HUES6 (cell line): Measurements from ENCODE around the gene SNTB2.

ENCODE experiments used
- H3K27ac ChIP-seq: 2 replicates; pipeline ENCODE4 v1.7.0; 2013; ENCODE audit warnings: low read depth, mild to moderate bottlenecking, low read length, inconsistent platforms
- H3K27me3 ChIP-seq: 2 replicates; pipeline ENCODE4 v1.6.1; 2013; ENCODE audit warnings: low read length; ENCODE audit not compliant: control insufficient read depth, insufficient read depth
- H3K36me3 ChIP-seq: 2 replicates; pipeline ENCODE4 v1.6.1; 2013; ENCODE audit warnings: low read length; ENCODE audit not compliant: control insufficient read depth, insufficient read depth
- H3K4me1 ChIP-seq: 2 replicates; pipeline ENCODE4 v1.6.1; 2013; ENCODE audit warnings: low read length; ENCODE audit not compliant: control insufficient read depth, insufficient read depth
- H3K4me3 ChIP-seq: 2 replicates; pipeline ENCODE4 v1.5.1; 2013; ENCODE audit warnings: low read depth, low read length
- H3K9ac ChIP-seq: one replicate; pipeline ENCODE4 v1.6.1; 2013; ENCODE audit warnings: mild to moderate bottlenecking, low read length
- H3K9me3 ChIP-seq: 2 replicates; pipeline ENCODE4 v1.6.1; 2013; ENCODE audit warnings: low read depth, low read length; ENCODE audit not compliant: control insufficient read depth, insufficient read depth

SNTB2 gene

DNA sequence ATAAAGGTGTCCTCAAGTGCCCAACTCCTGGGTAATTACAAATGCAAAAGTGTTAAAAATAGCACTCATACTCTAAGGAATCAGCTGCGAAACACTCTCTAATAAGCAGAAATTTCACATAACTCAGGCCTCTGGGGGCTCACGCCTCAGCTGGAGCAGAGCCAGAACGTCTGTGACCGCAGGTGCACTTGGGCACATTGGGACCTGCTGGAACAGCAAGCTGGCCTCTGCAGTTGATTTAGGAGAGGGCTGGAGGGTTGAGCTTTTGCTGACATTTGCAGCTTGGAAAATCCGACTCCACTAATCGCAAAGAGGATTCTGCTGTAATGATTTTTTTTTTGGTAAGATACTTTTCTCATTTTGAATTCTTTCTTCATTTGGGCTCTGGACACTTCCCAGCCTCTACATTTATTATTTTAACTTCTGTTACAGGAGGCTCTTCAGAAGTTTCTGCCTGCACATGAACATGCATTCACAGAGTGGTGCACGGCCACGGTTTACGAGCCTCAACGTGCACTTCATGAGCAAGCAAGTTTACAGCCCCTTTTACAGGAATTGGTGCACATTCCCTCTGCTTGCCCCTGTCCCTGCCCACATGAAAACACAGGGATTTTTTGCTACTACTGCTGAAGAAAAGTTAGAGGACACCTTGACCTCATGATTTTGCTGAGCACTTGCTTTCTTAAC lies 4.1 kb upstream of the SNTB2 start:
- H3K4me1 ChIP-seq = peaks cover 6% of the 10 kb centered on the region; the same call in 1 of the 2 replicates
- no peaks in the 10 kb centered on the region for H3K27me3 ChIP-seq
- H3K4me3 ChIP-seq = no peak overlapping the region
- H3K36me3 ChIP-seq = no peaks in the 10 kb centered on the region
- no peaks in the 10 kb centered on the region for H3K9me3 ChIP-seq
- H3K9ac ChIP-seq = no peak overlapping the region
- no peak overlapping the region for H3K27ac ChIP-seq

DNA sequence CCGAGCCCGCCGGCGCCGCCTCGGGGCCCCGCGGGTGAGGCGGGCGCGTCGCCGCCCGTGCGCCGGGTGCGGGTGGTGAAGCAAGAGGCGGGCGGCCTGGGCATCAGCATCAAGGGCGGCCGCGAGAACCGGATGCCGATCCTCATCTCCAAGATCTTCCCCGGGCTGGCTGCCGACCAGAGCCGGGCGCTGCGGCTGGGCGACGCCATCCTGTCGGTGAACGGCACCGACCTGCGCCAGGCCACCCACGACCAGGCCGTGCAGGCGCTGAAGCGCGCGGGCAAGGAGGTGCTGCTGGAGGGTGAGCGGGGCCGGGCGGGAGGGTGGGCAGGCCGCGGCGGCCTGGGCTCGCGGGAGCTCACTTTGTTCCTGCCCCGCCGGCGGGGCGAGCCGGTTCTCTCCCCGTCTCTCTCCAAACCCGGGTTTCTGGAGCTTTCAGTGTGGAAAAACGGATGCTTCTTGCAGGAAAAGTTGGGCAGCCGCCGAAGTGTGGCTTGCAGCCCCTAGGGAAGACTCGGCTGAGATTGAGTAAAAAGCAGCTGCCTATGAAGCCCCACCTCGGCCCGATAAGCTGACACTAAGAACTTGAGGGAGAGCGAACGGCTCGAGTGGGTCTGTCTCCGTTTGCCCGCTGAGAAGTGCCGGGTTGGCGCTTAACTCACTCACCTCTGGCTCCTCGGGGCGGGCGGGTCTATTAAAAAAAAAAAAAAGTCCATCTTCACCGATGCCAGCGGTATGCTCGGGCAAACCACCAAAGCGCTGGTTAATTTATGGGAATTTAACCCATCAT lies 677 bp downstream of the SNTB2 start:
- no peaks in the 10 kb centered on the region for H3K9me3 ChIP-seq
- peak overlapping the region; percentile 70 for H3K4me3 ChIP-seq
- no peaks in the 10 kb centered on the region for H3K27me3 ChIP-seq
- H3K4me1 ChIP-seq = peaks cover 19% of the 10 kb centered on the region
- H3K9ac ChIP-seq = peak overlapping the region; percentile 88
- H3K27ac ChIP-seq = no peak overlapping the region
- no peaks in the 10 kb centered on the region for H3K36me3 ChIP-seq

DNA sequence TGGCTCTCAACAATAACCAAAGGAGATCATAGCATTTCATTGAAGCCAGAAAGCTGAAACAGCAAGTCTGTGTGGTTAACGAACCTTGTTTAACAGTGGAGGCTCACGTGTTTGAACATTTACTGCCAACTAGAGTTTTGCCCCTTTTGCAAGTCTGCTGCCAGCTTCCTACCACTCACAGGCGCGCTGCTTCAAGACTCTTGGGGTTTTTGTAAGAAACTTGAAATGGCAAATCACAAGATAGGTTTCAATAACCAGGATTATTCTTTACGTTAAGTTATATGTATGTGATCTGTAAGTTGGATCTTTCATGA lies 1.2 kb downstream of the SNTB2 start:
- H3K9me3 ChIP-seq = no peaks in the 10 kb centered on the region
- peak overlapping the region; percentile 88 for H3K9ac ChIP-seq
- H3K4me1 ChIP-seq = peaks cover 19% of the 10 kb centered on the region
- H3K27me3 ChIP-seq = no peaks in the 10 kb centered on the region
- no peaks in the 10 kb centered on the region for H3K36me3 ChIP-seq
- no peak overlapping the region for H3K27ac ChIP-seq
- peak overlapping the region; percentile 70 for H3K4me3 ChIP-seq

DNA sequence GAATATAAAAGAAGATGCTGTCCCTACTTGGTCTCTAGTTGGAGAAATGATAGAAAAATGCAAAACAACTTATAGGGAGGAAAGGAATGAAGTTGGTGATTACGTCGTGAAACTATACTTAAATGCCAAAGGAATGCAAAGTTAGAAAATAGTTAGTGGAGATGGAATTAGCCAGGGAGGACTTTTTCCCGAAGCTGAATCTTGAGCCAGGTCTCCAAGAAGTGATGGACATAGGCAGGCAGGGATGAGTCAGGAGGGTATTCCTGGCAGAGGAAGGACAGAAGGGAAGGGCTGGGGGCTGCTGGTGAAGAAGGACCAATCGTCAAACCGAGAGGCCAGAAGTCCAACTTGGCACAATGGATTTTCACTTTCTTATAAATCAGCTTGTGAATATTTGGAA lies 1.8 kb downstream of the SNTB2 start:
- Histone ChIP-seq H3K36me3 (no peaks in the 10 kb centered on the region), H3K9me3 (no peaks in the 10 kb centered on the region), H3K4me3 (peak overlapping the region; percentile 70), H3K9ac (peak overlapping the region; percentile 88), H3K27me3 (no peaks in the 10 kb centered on the region), H3K4me1 (peaks cover 19% of the 10 kb centered on the region), H3K27ac (no peak overlapping the region)

DNA sequence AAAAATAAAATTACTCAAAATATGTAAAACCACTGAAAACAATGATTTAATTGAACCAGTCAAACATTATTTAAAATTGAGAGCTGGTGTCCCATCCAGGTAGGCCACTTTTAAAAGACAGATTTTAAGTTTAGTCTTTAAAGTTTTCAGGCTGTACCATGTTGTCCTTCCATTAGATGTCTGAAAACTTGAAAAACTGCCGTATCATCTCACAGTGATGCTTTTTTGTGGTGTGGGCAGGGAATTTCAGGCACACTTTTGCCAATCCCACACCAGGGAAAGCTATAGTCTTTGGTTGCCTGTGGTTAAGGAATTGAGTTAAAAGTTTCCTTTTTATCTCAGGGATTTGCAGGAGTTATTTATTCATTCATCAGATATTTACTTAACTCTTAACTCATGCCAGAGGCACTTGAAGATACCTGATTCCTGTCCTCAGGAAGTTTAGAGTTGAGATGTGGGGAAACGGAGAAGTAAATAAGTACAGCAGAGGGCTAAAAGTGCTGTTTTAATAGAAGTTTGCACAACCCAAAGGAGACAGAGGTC lies 3.2 kb downstream of the SNTB2 start:
- peaks cover 19% of the 10 kb centered on the region for H3K4me1 ChIP-seq
- no peaks in the 10 kb centered on the region for H3K9me3 ChIP-seq
- no peaks in the 10 kb centered on the region for H3K27me3 ChIP-seq
- no peaks in the 10 kb centered on the region for H3K36me3 ChIP-seq
- no peak overlapping the region for H3K9ac ChIP-seq
- no peak overlapping the region for H3K27ac ChIP-seq
- H3K4me3 ChIP-seq = no peak overlapping the region

DNA sequence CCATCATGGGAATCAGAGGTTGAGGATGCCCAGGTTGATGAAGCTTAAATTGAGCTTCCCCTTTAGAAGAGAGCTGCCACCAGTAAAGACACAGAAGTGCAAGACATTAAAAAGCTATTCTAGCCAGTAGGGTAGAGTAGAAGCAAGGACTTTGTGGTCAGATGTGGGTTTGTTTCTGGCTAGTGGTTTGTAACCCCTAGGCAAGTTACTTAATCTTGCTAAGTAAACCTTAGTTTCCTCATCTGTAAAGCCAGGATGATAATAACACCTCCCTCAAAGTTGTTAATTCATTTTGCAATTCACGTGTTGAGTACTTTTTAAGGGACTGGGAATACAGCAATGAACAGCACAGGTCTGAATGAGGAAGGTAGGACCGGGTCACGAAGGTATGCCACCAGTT lies 3.6 kb downstream of the SNTB2 start:
- H3K36me3 ChIP-seq = no peaks in the 10 kb centered on the region
- H3K27ac ChIP-seq = no peak overlapping the region
- H3K9me3 ChIP-seq = no peaks in the 10 kb centered on the region
- H3K4me1 ChIP-seq = peaks cover 19% of the 10 kb centered on the region
- H3K4me3 ChIP-seq = no peak overlapping the region
- no peaks in the 10 kb centered on the region for H3K27me3 ChIP-seq
- no peak overlapping the region for H3K9ac ChIP-seq

DNA sequence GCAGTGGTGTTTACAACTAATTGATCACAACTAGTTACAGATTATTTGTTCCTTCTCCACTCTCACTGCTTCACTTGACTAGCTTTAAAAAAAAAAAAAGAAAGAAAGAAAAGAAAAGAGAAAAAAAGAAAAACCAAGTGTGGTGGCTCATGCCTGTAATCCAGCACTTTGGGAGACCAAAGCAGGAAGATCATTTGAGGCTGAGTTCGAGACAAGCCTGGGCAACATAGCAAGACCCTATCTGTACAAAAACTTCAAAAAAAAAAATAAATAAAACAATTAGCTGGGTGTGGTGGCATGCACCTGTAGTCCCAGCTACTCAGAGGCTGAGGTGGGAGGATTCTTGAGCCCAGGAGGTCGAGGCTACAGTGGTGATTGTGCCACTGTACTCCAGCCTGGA lies 4.2 kb downstream of the SNTB2 start:
- no peaks in the 10 kb centered on the region for H3K27me3 ChIP-seq
- H3K4me1 ChIP-seq = peaks cover 19% of the 10 kb centered on the region
- no peaks in the 10 kb centered on the region for H3K9me3 ChIP-seq
- H3K36me3 ChIP-seq = no peaks in the 10 kb centered on the region
- H3K4me3 ChIP-seq = no peak overlapping the region
- H3K27ac ChIP-seq = no peak overlapping the region
- no peak overlapping the region for H3K9ac ChIP-seq

DNA sequence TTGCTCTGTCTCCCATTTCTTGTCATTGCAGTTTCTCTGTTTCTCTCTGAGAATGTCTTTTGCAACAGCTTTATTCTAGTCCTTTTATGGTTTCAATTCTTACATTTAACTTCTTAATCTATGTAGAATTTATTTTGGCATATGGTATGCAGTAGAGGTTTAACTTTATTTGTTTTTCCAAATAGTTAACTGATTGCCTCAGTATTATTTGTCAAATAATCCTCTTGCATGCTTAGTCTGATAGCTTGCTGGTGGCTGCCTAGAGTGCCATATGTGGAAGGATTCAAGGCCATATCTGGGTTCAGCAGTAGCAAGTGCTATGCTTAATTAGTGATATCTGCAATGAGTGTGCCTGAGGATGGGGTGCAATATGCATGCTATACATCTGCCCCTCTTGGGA lies 6.9 kb downstream of the SNTB2 start:
- no peak overlapping the region for H3K4me3 ChIP-seq
- peaks cover 10% of the 10 kb centered on the region for H3K4me1 ChIP-seq

DNA sequence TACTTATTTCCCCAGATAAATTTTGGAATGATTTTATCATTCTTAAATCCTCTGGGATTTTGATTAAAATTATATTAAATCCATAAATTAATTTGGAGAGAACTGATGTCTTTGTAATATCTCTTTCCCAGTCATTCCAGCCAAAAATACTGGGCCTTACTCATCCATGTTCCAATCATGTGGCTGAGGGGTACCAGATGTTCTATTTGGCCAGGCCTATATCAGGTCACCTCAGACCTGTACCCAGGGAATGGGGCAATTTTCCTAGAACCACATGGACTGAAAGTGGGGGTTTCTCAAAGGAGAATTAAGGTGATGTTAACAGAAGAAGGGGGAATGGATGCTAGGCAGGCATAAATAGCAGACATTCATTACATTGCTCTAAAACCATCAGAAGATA lies 7.5 kb downstream of the SNTB2 start:
- Histone ChIP-seq H3K9ac (no peak overlapping the region), H3K27me3 (no peaks in the 10 kb centered on the region), H3K4me3 (no peak overlapping the region), H3K4me1 (peaks cover 9% of the 10 kb centered on the region; the same call in 1 of the 2 replicates), H3K9me3 (no peaks in the 10 kb centered on the region), H3K36me3 (no peaks in the 10 kb centered on the region), H3K27ac (no peak overlapping the region)

More for the DNA sequence above, 6.9 kb downstream of the SNTB2 start:
- no peaks in the 10 kb centered on the region for H3K9me3 ChIP-seq
- no peak overlapping the region for H3K27ac ChIP-seq
- H3K36me3 ChIP-seq = no peaks in the 10 kb centered on the region
- no peak overlapping the region for H3K9ac ChIP-seq
- H3K27me3 ChIP-seq = no peaks in the 10 kb centered on the region

DNA sequence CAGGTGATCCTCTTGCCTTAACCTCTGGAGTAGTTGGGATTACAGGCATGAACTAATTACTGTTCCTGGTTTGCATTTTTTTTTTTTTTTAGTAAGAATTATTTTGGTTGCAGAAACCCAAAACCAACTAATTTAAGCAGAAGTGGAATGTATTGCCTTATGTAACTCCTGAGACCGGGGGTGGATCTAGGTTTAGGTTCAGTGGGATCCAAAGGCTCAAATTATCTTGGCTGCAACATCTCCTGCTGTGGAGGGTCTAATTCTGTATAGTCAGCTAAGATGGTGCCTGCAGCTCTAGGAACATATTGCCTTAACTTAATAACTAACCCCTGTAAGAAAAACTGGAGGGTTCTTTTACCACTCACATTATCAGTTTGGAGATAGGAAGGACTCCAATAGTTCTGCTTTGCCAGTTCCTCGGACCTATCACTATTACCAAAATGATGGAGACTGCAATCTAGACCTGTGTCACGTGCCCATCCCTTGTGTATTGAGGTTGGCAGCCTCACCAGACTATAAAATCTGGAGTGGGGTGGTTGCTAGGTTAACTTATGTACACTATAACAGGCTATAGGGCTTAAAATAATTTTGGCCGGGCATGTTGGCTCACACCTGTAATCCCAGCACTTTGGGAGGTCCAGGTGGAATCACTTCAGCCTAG lies 8.5 kb downstream of the SNTB2 start:
- no peaks in the 10 kb centered on the region for H3K27me3 ChIP-seq
- no peak overlapping the region for H3K27ac ChIP-seq
- no peaks in the 10 kb centered on the region for H3K9me3 ChIP-seq
- no peak overlapping the region for H3K9ac ChIP-seq
- H3K36me3 ChIP-seq = no peaks in the 10 kb centered on the region
- H3K4me3 ChIP-seq = no peak overlapping the region
- H3K4me1 ChIP-seq = no peaks in the 10 kb centered on the region

DNA sequence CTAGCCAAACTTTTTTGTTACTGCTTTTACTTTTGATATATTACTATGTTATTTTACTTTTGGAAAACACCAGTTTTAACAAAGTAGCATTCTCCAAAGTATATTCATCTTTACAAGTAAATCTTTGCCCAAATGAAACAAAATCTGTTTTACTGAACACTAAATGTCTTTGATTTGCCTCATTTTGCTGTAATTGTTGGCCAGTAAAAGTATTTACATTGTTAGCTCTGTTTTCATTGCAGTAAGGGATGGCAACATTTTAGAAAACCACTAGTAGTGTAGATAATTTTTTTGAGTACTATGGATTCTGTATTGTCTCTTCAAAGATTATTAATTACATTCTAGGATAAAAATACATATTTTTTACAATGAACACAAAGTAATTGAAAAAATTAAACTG lies 10.6 kb downstream of the SNTB2 start:
- H3K36me3 ChIP-seq = no peaks in the 10 kb centered on the region
- H3K4me3 ChIP-seq = no peak overlapping the region
- H3K9ac ChIP-seq = no peak overlapping the region
- no peaks in the 10 kb centered on the region for H3K4me1 ChIP-seq
- H3K27me3 ChIP-seq = no peaks in the 10 kb centered on the region
- H3K27ac ChIP-seq = no peak overlapping the region
- no peaks in the 10 kb centered on the region for H3K9me3 ChIP-seq
